ENCODE results near the gene ERICH6B.

ERICH6B gene

DNA sequence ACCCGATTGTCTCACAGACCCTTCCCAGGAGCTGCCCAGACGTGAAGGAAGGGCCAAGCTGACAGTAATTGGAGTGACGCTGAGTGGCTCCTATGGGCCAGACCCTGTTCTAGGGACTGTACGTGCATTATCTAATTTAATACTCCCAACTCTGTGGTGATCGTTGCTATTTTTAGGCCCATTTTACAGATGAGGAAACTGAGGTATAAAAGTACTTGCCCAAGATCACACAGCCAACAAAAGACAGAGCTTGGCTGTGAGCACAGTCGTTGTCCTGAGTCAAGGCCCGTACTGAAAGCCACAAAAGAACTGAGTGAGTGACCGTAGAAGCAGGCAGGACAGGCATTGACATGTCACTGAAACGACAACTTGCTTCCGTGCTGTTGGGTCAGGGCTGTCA is 74.7 kb downstream of the ERICH6B start:
- no peak for DNase-seq

DNA sequence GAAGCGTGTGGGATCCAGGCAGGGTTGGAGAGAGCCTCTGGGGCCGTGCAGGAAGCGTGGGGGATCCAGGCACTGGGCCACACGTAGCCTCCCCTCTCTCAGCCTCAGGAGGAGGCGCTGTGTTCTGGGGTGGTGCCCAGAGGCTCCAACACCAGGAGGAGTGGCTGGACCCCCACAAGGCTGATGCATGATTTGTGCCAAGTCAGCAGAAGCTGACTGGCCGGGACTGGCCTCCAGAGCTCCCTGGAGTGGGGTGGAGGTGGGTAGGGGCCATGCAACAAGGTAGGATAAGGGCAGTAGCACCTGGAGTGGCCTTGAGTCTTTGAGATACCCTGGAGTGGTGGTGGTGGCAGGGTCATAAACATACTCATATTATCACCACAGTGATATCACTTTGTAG is 75.3 kb downstream of the ERICH6B start:
- no peak for DNase-seq

DNA sequence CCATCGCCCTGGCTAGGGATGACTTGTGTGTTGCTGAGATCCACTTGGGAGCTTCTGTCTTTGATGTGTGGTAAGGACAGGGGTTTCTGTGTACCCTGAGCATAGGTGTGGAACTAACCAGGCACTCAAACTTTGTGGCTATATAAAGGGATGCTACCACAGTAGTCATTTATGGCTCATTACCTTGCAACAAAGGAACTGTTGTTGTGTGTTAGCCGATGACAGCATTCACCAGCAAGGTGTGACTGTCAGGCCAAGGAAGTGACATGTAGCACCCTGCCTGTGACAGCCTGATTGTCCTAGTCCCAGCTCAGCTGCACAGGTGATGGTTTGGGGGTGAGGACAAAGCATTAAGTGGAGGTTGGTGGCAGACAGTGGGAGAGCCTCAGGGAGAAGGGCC is 77.2 kb downstream of the ERICH6B start:
- DNase-seq: no peak

- DNase-seq: no peak
Measured at GRCh38 chr13:45537516-45537915, 78.0 kb downstream of the ERICH6B start.

GRCh38 chr13:45536224-45536623 is 79.3 kb downstream of the ERICH6B start:
- DNase-seq: no peak

GRCh38 chr13:45534604-45535003 is 80.9 kb downstream of the ERICH6B start:
- no peak for DNase-seq

- no peak for DNase-seq
Measured at GRCh38 chr13:45529758-45530157, 85.8 kb downstream of the ERICH6B start.

DNA sequence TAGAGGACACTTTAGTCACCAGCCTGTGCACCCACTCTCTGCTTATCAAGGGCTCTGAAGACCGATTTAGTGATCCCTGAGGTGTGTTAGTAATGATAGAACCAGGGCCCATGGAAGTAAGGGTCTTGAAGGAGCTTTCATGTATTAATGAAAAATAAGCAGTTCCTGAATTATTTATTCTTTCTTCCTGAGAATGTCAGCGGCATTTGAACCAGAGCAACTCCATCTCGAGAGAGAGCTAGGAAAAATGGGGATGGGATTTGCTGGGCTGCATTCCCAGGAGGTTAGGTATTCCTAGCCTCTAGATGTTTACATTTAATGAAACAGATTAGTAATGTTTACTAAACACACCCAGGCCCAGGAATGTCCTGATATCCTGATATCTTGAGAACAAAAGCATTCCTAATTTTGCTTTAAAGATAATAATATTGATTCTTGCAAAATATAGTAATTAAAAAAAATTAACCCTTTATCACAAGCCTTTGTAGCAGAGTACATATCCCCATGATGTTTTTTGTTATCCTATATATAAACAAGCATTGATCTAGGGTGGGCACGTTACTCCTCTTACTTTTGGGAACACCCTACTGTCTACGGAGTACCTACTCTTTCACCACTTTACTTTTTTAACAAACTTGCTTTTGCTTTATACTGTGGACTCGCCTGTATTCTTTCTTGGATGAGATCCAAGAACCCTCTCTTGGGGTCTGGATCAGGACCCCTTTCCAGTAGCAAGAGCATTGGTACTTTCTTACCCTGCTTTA is 87.7 kb downstream of the ERICH6B start:
- no peak for DNase-seq

GRCh38 chr13:45522571-45522970 is 93.0 kb downstream of the ERICH6B start:
- no peak for DNase-seq

DNA sequence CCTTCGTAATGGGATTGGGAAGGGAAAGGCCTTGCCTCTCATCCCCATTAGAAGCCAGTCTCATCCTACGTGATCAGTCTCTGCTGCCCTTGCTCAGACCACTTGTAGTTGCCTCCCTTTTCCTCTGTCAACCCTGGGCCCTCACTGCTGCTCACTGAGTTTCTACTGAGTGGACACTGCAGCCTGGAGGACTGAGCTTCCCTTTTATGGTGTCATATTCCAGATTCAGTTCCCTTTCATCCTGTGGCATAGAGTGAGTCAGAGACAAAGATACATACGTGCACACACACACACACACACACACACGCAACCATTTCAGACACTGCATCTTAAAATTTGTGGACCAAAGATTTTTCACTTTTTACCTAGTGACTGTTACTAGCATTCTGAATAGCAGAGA is 94.2 kb downstream of the ERICH6B start:
- no peak for DNase-seq

- no peak for DNase-seq
Measured at GRCh38 chr13:45519493-45519892, 96.0 kb downstream of the ERICH6B start.

DNA sequence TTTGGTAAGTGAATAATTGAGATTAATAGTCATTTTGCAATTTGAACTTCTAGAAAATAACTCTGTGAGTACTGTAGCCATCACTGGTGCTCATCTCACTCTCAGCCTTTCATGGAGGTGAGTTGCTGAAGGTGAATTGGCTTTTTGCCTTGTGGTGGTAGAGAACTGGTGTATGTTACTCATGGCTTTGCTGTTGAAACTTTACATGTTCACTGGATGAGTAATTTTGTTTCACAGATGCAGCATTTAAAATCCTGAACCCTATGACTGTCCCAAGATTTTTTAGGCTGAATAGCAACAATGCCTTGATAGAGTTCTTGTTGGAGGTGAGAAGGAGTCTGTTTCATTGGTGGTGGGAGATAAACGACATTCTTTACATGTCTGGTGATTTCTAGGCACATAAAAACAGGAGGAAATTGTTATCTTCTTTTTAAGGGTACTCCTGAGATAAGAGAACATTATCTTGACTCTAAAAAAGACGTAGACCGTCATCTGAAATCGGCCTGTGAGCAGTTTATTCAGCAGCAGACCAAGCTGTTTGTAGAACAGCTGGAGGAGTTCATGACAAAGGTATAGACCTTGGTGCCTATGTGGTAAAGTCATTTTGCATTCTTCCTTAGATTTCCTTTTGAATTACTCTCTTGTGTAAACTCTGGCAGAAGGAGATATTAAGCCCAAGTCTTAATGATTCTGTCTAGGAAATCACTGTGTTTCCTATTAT is 96.9 kb downstream of the ERICH6B start:
- peak; percentile 62 for DNase-seq

GRCh38 chr13:45516757-45517156 is 98.8 kb downstream of the ERICH6B start:
- no peak for DNase-seq

DNA sequence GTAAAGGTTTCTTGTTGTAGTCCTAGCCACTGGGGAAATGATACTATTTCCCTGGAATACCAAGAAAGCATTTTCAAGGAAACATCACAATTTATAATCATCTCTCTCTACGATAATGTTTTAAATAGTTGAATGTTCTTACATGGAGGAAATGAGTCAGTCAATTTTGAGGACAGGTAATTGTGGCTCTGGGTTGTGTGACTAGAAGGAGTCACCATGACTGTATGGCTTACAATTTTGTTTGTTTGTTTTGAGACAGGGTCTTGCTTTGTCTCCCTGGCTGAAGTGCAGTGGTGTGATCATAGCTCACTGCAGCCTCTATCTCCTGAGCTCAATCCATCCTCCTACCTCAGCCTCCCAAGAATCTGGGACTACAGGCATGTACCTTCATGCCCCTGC is 103.4 kb downstream of the ERICH6B start:
- no peak for DNase-seq

DNA sequence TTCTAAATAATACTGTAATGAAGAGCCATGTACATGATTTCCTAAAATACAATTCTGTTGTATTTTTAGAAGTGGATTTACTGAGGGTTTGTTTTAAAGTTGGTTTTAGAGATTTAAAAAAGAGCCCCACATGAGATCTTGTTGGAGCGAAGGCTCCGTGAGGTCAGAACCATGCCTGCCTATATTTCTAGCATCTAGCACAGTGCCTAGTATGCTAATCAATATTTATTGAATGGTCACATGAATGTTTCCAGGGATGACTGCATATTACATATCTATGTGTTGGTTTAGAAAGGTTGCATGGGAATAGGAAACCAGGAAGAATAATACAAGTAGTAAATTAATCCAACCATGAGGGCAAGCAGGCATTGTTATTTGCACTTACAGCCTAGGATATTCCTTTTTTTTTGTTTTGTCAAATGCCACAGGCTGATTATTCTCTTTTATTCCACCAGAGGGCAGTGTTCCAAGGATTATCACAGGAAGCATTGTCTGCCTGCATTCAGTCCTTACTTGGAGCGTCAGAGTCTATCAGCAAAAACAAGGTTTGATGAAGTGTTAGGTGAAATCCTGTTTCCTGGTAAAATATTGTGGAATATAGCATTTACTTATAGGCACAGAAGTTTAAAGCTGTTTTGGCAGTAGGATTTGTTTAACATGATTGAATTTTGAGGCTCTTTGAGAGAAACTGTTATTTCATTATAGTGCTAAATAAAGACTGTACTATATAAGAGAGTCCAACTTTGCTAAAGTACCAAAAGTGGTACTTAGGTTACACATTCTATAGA is 104.0 kb downstream of the ERICH6B start:
- peak; percentile 23 for DNase-seq

- no peak for DNase-seq
Measured at GRCh38 chr13:45510672-45511071, 104.9 kb downstream of the ERICH6B start.

DNA sequence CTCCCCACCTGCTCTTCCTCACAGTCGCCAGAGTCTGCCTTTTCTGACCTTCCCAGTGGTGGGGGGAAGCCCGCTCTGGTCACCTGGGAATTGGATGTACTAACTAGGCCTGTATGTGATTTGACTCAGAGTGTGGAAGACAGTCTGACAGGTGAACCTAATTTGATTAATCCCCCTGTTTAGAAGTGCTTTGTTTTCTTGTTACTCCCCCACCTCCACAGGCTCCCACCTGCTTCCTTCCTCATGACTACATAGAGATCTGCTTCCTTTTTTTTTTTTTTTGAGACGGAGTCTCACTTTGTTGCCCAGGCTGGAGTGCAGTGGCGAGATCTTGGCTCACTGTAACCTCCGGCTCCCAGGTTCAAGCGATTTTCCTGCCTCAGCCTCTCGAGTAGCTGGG is 106.8 kb downstream of the ERICH6B start:
- no peak for DNase-seq

DNA sequence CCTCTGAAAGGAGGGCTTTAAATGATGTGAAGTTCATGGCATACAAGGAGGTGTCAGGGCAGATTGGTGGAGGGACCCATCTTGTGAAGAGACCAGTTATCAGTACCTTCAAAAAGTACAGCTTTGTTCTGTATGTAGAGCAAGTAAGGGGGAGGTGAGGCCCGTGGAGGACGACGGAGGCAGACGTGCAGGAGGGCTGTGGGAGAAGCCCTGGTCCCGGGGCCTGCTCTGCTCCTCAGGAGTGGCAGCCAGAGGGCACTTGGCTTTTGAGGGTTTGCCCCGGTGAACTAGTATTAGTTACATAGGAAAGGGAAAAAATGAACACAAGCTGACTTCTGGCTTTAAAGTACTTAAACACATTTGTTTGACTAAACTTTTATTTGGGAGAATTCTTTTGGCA is 108.7 kb downstream of the ERICH6B start:
- DNase-seq: no peak

DNA sequence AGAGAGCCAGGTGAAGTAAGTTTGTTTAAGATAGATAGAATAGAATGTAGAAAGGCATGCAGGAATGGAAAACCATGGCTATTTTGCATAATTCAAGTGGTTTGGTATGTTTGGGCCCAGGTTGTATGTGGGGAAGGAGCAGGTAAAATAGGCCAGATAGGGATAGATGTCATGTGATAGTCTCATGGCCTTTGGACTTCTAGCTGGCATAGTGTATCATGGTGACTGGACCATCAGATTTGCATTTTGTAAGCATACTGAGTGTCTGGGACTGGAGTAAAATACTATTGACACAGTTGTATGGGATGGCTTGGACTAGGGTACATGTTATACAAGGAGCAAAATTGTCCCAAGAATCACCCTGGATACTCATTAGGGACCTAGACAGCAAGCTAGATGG is 111.9 kb downstream of the ERICH6B start:
- no peak for DNase-seq

- no peak for DNase-seq
Measured at GRCh38 chr13:45501175-45501526, 114.4 kb downstream of the ERICH6B start.

- DNase-seq: peak; percentile 85
Measured at GRCh38 chr13:45500492-45501174, 114.9 kb downstream of the ERICH6B start.

DNA sequence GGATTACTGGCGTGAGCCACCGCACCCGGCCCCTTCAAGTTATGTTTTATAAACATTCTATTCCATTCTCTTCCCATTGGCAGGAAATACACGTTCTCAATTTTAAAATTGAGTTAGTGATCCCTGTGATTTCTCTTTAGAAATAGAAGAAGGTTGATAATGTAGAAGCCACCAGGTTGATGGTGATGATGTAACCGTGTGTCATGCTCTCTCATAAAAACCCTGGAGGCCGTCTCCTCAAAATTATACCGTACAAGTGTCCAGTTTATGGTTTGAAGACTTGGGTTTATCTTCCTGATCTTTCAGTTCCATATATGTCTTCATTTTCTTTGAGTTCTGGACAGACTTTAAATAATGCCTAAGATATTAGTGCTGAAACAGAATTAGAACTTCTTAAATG is 118.6 kb downstream of the ERICH6B start:
- no peak for DNase-seq

DNA sequence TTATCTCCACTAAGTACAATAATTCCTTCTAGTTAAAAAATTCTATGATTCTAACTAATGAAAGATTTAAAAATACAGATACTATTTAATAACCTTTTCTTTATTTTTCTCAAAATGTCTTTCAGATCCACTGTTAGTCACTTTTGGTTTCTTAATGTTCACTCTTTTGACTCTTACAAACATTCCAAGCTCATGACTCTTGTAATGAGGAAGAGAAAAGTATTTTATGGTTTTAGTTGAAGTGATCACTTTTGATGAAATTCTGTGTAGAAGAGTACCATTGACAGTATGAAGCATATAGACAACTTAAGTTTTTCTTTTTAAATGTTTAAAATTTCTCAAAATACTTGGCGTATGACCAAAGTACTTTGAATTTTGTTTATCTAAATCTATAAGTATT is 123.0 kb downstream of the ERICH6B start:
- peak; percentile 53 for DNase-seq

Measured in NCI-H226 (cell line).